Stimulated activated CD8-positive, alpha-beta memory T cell treated with anti-CD3 and anti-CD28 coated beads, Interleukin-2, amount 100 ng/mL, for 1 hour (primary cell): ENCODE results near the gene HEXD.

Source experiments
- DNase-seq, 2 donors: peaks; one replicate each; pipeline ENCODE4 v3.0.0-alpha.2; 2020; ENCODE audit warnings: low read depth in 2 of 2

Gene HEXD

GRCh38 chr17:82415336-82415735 is 2.8 kb upstream of the HEXD start:
- DNase-seq, result no peak

- DNase-seq, result no peak
These were observed 2.4 kb upstream of the HEXD start for GRCh38 chr17:82415786-82416185.

GRCh38 chr17:82416264-82416663 is 1.9 kb upstream of the HEXD start:
- DNase-seq, result no peak

- no peak for DNase-seq
These were observed 1.4 kb upstream of the HEXD start for GRCh38 chr17:82416771-82417170.

DNA sequence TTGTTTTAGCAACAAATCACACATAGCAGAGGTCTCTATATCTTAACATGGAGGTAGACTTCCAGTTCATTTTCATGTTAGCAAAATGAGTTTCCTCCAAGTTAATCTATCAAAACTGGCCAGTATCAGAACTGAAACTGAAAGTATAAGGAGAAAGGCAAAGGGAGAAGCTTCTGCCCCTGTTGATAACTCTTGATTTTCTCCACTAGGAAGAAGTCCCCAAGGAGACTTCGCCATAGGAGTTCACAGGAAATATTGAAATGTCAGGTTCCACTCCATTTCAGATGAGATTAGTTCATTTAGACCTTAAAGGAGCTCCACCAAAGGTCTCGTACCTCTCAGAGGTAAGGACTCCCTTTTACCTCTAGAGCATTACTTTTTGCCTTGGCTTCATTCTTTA is 1.4 kb downstream of the HEXD start:
- no peak for DNase-seq

- peak in 1 of 2 donors; percentile 38 for DNase-seq
These were observed 6.1 kb downstream of the HEXD start for GRCh38 chr17:82424001-82424862.

- DNase-seq, result no peak
These were observed 6.7 kb downstream of the HEXD start for GRCh38 chr17:82424863-82425159.

DNA sequence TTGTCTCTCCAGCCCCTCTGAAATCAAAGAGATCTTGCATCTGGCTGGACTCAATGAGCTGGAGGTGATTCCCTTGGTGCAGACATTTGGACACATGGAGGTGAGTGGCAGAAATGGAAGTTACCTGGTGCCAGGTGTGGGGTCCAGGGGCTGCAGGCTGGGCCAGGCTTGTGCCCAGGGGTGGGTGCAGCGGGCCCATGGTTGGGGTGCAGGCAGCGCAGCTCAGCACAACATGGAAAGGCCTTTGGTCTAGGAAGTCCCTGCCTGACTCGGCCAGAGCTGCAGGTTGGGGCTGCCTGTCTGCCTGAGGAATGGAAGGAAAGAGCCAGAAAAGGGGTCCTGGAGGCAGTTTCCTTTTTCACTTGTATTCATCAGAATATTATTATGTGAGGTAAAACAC is 10.4 kb downstream of the HEXD start:
- no peak for DNase-seq

DNA sequence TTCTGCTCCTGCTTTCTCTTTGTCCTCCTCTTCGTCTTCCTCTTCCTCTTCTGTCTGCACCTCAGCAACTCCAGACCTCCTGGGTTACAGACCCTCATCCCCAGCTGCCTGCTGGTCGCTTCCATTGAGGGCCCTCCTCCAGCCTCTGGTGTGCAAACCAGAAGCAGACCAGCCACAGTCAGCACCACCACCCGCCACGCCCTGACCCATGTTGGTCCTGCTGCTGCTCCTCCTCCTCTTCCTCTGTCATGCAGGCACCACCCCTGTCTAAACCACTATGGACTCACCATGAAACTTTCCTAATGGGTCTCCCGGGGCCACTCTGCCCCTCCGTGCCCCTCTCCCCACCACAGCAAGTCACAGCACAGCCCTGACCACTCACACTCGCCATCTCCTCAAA is 11.7 kb downstream of the HEXD start:
- DNase-seq, result no peak

- no peak for DNase-seq
These were observed 13.9 kb downstream of the HEXD start for GRCh38 chr17:82432017-82432416.

DNA sequence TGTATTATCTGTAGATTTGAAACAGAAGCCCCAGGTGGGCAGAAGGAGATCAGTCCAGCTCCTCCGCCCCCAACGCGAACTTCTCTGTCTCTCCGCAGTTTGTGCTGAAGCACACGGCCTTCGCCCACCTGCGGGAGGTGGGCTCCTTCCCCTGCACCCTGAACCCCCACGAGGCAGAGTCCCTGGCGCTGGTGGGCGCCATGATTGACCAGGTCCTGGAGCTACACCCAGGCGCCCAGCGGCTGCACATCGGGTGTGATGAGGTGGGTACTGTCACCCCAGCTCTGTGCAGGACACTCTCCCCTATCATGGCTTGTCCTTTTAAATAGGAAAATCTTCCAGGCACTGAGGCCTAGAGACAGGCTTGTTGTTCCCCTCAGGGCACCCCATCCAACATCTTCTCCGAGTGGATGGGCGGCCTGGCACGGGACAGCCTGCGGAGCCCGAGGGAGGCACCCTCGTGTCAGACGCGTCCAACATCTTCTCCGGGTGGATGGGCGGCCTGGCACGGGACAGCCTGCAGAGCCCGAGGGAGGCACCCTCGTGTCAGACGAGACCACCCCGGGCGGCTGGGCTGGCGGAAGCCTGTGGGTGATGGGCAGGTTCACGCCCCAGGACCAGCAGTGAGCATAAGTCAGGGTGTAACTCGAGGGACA is 15.5 kb downstream of the HEXD start:
- no peak for DNase-seq

DNA sequence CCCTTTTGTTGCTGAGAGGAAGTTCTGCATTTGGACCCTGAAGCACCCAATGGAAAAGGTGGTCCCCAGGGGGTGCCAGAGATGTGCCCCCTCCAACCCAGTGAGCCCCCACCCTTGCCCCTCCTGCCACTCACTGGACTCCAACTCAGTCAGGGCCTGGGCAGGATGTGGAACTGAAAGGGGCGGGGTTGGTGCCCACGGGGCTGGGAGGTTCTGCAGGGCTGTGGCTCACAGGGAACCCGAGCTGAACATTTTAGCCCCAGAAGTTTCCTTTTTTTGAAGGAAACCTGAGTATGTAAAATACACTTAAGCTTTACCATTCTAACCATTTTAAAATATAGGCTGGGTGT is 16.0 kb downstream of the HEXD start:
- DNase-seq, result no peak

GRCh38 chr17:82435103-82435502 is 17.0 kb downstream of the HEXD start:
- no peak for DNase-seq

GRCh38 chr17:82435601-82436583 is 17.7 kb downstream of the HEXD start:
- DNase-seq, result no peak

DNA sequence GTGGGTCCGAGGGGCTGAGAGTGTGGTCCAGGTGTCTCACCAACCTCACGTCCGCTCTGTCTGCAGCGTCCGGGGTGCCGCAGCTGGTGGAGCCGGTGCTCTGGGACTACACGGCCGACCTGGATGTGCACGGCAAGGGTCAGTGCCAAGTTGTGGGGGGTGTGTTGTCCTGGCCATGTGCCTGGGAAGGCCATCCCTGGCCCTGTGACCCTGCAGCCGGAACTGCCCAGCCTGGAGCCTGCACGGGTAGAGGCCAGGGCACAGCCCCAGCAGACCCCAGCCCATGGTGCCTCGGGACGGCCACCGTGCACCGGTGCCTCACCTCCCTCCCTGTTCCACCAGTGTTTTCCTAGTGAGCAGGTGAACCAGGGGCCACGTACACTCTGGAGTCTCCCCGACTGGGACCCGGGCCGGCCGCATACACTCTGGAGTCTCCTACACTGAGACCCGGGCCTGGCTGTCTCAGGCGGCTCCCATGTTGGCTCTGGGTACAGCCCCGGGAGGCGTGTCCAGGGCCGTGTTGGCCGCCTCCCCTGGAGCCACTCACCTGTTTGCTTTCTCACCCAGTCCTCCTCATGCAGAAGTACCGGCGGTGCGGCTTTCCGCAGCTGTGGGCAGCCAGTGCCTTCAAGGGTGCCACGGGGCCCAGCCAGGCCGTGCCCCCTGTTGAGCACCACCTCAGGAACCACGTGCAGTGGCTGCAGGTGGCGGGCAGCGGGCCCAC is 18.6 kb downstream of the HEXD start:
- DNase-seq, result no peak

GRCh38 chr17:82437325-82437668 is 19.1 kb downstream of the HEXD start:
- DNase-seq, result no peak

GRCh38 chr17:82438401-82439193 is 20.4 kb downstream of the HEXD start:
- no peak for DNase-seq

DNA sequence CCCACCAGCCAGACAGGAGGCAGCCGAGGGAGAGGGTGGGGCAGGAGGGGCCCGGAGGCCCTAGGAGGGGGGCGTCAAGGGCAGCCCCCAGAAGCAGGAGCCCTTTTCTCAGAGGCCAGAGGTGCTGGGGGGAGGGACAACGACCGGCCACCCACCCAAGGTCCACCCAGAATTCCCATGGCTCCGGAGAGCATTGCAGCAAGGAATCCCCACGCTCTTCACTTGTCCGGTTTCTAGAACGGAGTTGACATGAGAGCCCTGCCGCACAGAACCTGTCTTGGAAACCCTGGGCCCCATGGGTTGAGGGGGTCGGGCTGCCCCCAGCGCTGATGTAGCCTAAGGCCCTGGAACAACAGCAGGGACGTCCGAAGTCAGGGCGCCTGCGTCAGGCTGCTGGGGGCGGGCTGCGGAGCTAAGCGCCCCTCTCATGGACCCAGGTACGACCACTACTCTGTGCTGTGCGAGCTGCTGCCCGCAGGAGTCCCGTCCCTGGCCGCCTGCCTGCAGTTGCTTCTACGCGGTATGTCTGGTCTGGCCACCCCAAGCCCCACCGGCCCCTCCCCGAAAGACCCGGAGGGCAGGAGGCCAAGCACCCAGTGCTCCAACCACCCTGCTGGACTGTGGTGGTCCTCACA is 21.2 kb downstream of the HEXD start:
- DNase-seq, result no peak

GRCh38 chr17:82439829-82440365 is 21.8 kb downstream of the HEXD start:
- DNase-seq, result no peak

GRCh38 chr17:82440469-82440981 is 22.4 kb downstream of the HEXD start:
- no peak for DNase-seq
